Esophagus muscularis mucosa (tissue), 4 donors: ENCODE results near the gene UGT3A1. TPM values are rescaled to one million over a fixed set of nuclear protein-coding genes. Genes with fewer than 3 reads are reported as not detected.
A peak's percentile ranks its signal among the peaks of the same experiment; 100 is the strongest.

ENCODE experiments used
- DNase-seq: peaks from one replicate; pipeline ENCODE4 v3.0.0-alpha.2; 2017; ENCODE audit errors: extremely low spot score
- H3K27ac ChIP-seq, 4 donors: fragments of 200-600 bp; sonication (generic); replicated peaks in 1 of 4; 1 replicate in 3 of 4; 2 replicates in 1 of 4; pipeline ENCODE4 v1.5.1; 2016 to 2019; ENCODE audit warnings: mild to moderate bottlenecking in 1 of 4
- H3K27me3 ChIP-seq, 4 donors: fragments of 200-600 bp; sonication (generic); one replicate each; pipeline versions ENCODE4 v1.5.1 to v1.6.0; 2016 to 2019
- H3K36me3 ChIP-seq, 4 donors: fragments of 200-600 bp; sonication (generic); one replicate each; pipeline ENCODE4 v1.5.1; 2016 to 2019
- H3K4me1 ChIP-seq, 4 donors: fragments of 200-600 bp; sonication (generic); one replicate each; pipeline ENCODE4 v1.5.1; 2016 to 2019
- H3K4me3 ChIP-seq, 4 donors: fragments of 200-600 bp; sonication (generic); 1 replicate in 2 of 4; 2 replicates in 2 of 4; pipeline ENCODE4 v1.5.1; 2016 to 2019; ENCODE audit warnings: mild to moderate bottlenecking in 4 of 4, moderate library complexity in 1 of 4
- H3K9me3 ChIP-seq, 4 donors: fragments of 200-600 bp; sonication (generic); 1 replicate in 3 of 4; 2 replicates in 1 of 4; pipeline ENCODE4 v1.5.1; 2016 to 2019
- EP300 ChIP-seq: sonication (generic); formaldehyde crosslinking; IDR thresholded peaks from one replicate; pipeline ENCODE4 v1.6.1; 2017; ENCODE audit warnings: antibody characterized with exemption
- POLR2A ChIP-seq: fragments of 450-650 bp; IDR thresholded peaks from one replicate; pipeline ENCODE4 v1.6.1; 2017; ENCODE audit warnings: antibody characterized with exemption, moderate library complexity, mild to moderate bottlenecking, low read depth
- POLR2AphosphoS5 ChIP-seq, 2 donors: sonication (generic); formaldehyde crosslinking; IDR thresholded peaks; one replicate each; pipeline ENCODE4 v1.6.1; 2017; ENCODE audit warnings: antibody characterized with exemption in 2 of 2
- WGBS: methylation state at CpG from one replicate; pipeline ENCODE4 v1.1.5; 2018; 5-methylcytosine and 5-hydroxymethylcytosine counted together
- intact Hi-C: fragments of 100-400 bp; cut with DNase I; formaldehyde crosslinking; loops from one replicate; pipeline ENCODE4 v1.15.1; 2023
- total RNA-seq, 4 donors: library from RNA; depleted of rRNA; stranded (reverse); fragments of >200 nt; gene quantifications; one replicate each; pipeline versions ENCODE4 v1.1.0 to v1.2.1, GENCODE V29; 2016
- TF ChIP-seq, protein P1 (sequence below), 3 experiments: fragments of 200-600 bp in 2 of 3; fragments of 450-650 bp in 1 of 3; sonication (generic) in 2 of 3; IDR thresholded peaks; one replicate each; pipeline ENCODE4 v1.5.1; 2017 to 2019; ENCODE audit warnings: antibody characterized with exemption in 3 of 3, mild to moderate bottlenecking in 2 of 3, moderate library complexity in 1 of 3

The UGT3A1 gene
- total RNA-seq, 4 donors from 2014 or later = not detected

DNA sequence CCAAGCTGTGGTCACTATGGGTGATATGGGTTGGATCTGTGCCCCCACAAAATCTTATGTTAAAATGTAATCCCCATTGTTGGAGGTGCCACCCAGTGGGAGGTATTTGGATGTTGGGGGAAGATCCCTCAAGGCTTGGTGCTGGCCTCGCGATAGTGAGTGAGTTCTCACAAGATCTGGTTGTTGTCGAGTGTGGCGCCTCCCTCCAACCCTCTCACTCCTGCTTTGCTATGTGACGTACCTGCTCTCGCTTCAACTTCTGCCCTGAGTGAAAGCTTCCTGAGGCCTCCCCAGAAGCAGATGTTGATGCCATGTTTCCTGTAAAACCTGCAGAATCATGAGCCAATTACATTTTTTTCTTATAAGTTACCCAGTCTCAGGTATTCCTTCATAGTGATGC lies 40.0 kb upstream of the UGT3A1 start:
- Histone ChIP-seq H3K4me1 (no peaks in the 10 kb centered on the region), H3K36me3 (no peaks in the 10 kb centered on the region), H3K27ac (no peak overlapping the region), H3K4me3 (no peak overlapping the region), H3K9me3 (no peaks in the 10 kb centered on the region), H3K27me3 (no peaks in the 10 kb centered on the region)
- TF ChIP-seq EP300 (no peak), POLR2A (no peak), POLR2AphosphoS5 (IDR thresholded peaks at IDR 0.05) (no peak)
- TF ChIP-seq, protein P1, sequence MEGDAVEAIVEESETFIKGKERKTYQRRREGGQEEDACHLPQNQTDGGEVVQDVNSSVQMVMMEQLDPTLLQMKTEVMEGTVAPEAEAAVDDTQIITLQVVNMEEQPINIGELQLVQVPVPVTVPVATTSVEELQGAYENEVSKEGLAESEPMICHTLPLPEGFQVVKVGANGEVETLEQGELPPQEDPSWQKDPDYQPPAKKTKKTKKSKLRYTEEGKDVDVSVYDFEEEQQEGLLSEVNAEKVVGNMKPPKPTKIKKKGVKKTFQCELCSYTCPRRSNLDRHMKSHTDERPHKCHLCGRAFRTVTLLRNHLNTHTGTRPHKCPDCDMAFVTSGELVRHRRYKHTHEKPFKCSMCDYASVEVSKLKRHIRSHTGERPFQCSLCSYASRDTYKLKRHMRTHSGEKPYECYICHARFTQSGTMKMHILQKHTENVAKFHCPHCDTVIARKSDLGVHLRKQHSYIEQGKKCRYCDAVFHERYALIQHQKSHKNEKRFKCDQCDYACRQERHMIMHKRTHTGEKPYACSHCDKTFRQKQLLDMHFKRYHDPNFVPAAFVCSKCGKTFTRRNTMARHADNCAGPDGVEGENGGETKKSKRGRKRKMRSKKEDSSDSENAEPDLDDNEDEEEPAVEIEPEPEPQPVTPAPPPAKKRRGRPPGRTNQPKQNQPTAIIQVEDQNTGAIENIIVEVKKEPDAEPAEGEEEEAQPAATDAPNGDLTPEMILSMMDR (IDR thresholded peaks at IDR 0.05) = no peak
- 84% methylated on average over 6 of the region's 6 CpGs for WGBS
- intact Hi-C loops = no loop called here
- DNase-seq = peak; percentile 75

DNA sequence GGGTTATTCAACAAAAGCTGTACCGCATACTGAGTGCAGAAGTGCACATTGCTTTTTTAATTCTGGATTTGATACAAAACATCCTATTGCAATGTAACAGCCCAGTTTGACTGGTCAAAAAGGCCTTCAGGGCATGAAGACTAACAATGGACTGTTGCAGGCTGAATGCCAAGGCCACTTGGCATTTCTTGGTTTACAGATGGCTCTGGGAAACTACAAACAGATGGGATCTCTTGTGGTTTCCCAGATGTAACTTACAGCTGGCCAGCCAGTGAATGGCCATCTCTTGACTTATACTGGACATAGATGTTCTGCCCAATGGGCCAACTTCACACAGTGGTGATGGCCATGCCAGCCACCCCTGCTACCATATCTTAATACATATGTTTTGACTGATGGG lies 38.7 kb upstream of the UGT3A1 start:
- Histone ChIP-seq H3K4me1 (no peaks in the 10 kb centered on the region), H3K36me3 (no peaks in the 10 kb centered on the region), H3K9me3 (no peaks in the 10 kb centered on the region), H3K27ac (no peak overlapping the region), H3K4me3 (no peak overlapping the region), H3K27me3 (no peaks in the 10 kb centered on the region)
- peak; percentile 72 for DNase-seq
- WGBS = 70% methylated on average over 1 of the region's 1 CpG
- intact Hi-C loops = no loop called here
- no peak for TF ChIP-seq EP300
- no peak for TF ChIP-seq POLR2A
- TF ChIP-seq, protein P1 (IDR thresholded peaks at IDR 0.05) = no peak
- TF ChIP-seq POLR2AphosphoS5 (IDR thresholded peaks at IDR 0.05) = no peak

DNA sequence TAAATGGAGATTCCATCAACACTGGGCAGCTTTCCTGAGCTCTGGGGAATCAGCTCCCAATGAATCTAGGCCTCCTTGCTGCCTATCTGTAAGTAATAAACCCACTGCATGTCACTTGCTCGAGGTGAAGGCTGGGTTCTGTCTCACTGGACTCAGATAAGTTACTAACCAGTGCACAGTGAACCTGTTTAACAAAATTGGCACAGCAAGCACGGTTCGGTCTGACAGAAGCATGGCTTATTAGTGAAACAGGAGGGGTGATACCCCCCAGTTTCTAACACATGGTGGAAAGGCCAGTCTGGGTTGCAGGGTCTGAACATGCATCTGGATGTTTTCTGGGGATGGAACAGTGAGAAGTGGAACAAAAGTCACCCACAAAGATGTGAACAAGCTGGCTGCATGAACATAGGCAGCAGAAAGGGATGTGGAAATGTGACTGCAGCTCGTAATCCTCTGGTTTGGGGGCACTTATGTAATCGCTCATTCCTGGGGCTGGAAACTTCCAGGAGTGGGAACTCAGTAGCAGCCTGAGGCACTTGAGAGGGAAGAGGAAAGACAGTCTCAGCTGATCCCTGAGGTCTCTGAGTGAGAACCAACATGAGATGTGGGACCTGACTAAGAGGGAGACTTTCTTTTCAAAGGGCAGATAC lies 37.8 kb upstream of the UGT3A1 start:
- DNase-seq = peak; percentile 74
- Histone ChIP-seq H3K4me3 (no peak overlapping the region), H3K36me3 (no peaks in the 10 kb centered on the region), H3K27me3 (no peaks in the 10 kb centered on the region), H3K9me3 (no peaks in the 10 kb centered on the region), H3K27ac (no peak overlapping the region), H3K4me1 (no peaks in the 10 kb centered on the region)
- 82% methylated on average over 5 of the region's 5 CpGs for WGBS
- no peak for TF ChIP-seq EP300
- TF ChIP-seq, protein P1 (IDR thresholded peaks at IDR 0.05) = no peak
- no peak for TF ChIP-seq POLR2AphosphoS5 (IDR thresholded peaks at IDR 0.05)
- TF ChIP-seq POLR2A = no peak
- intact Hi-C loops = no loop called here

DNA sequence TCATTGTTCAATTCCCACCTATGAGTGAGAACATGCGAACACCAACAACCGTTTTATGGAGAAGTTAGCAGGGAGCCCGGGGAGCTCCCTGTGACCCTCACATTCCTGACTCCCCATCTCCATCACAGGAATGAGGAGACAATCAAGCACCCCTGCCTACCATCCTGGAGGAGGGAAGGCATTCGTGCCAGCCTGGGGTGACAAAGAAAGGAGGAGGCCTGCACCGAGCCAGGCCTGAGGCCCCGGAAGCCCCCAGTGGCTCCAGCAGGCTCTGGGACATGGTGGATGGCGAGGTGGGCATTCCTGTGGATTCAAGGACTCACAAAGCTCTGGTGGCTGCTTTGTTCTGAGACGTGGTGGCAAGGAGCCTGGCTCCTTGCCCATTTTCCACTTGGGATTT lies 36.5 kb upstream of the UGT3A1 start:
- WGBS = 81% methylated on average over 4 of the region's 8 CpGs
- Histone ChIP-seq H3K27ac (no peak overlapping the region), H3K4me3 (no peak overlapping the region), H3K36me3 (no peaks in the 10 kb centered on the region), H3K27me3 (no peaks in the 10 kb centered on the region), H3K9me3 (no peaks in the 10 kb centered on the region), H3K4me1 (no peaks in the 10 kb centered on the region)
- TF ChIP-seq, protein P1 (IDR thresholded peaks at IDR 0.05) = no peak
- TF ChIP-seq EP300 = no peak
- no peak for TF ChIP-seq POLR2A
- no peak for TF ChIP-seq POLR2AphosphoS5 (IDR thresholded peaks at IDR 0.05)
- DNase-seq = peak; percentile 66
- intact Hi-C loops = no loop called here
